ENCODE measurements around the gene GNB1L. TPM values are rescaled to one million over a fixed set of nuclear protein-coding genes. Genes with fewer than 3 reads are reported as not detected.

The GNB1L gene
- total and polyA plus RNA-seq, 2 donors (not counting 1 experiment from before 2014, with no cell fraction given): 6.6 to 12.1 TPM

DNA sequence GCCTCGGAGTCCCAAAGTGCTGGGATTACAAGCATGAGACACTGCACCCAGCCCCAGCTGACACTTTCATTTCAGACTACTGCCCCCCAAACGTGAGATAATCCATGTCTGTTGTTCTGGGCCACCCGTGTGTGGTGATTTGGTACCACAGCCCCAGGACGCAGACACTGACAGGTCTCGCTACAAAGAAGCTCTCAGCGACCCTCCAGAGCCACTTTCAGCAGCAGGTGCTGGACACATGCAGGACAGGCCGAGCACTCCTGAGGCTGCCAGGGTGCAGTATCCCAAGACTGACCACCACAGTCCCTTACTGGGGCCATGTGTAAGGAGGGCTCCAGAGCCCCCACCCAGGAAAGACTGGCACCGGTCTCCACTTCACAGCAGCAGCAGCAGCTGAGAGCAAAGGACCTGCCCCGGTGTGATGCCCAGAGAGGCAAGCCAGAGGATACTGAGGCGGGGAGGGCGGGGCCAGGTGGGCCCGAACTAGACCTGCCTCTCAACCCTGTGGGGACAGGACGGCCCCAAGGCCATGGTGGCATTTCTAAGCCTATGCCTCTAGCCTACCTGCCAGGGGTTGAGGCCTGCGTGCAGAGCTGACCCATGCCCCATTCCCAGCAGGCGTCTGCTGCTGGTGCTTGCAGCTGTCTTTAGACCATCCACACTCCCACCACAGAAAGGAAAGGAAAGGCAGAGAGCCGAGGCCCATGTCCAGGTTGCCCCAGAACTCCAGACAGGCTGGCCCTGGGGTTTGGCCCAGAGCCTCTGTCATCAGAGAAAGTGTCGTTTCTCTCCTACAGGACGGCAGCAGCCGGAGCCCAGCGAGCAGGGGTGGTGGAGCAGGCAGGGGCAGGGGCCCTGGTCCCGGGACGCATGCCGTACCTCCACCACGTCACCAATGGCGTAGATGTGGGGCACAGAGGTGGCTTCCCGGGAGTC lies 28.0 kb upstream of the GNB1L start:
- Histone ChIP-seq H2AFZ (ENCODE audit: insufficient read depth, low read depth, low read length, poor library complexity, severe bottlenecking) (no peak overlapping the region), H3K36me3 (replicated peaks in 1 of 2; ENCODE audit: control extremely low read depth in 1 of 2, control insufficient read depth in 1 of 2, extremely low read depth in 1 of 2, insufficient read depth in 2 of 2, low read length in 1 of 2) (no peaks in the 10 kb centered on the region), H3K4me3 (ENCODE audit: control extremely low read depth in 1 of 5, extremely low read depth in 1 of 5, insufficient read depth in 1 of 5, low read depth in 2 of 5, low read length in 4 of 5) (no peak overlapping the region), H3K9me3 (ENCODE audit: control extremely low read depth in 1 of 3, control insufficient read depth in 2 of 3, insufficient read depth in 1 of 3, low read length in 2 of 3) (no peaks in the 10 kb centered on the region), H3K27ac (ENCODE audit: low read length in 2 of 2) (no peak overlapping the region), H3K79me2 (ENCODE audit: control insufficient read depth, insufficient read depth, low read length) (no peaks in the 10 kb centered on the region), H4K20me1 (ENCODE audit: control insufficient read depth, insufficient read depth, low read length, poor library complexity, severe bottlenecking) (no peaks in the 10 kb centered on the region), H3K27me3 (replicated peaks in 1 of 4; ENCODE audit: control extremely low read depth in 1 of 4, control insufficient read depth in 3 of 4, insufficient read depth in 4 of 4, low read length in 3 of 4) (no peaks in the 10 kb centered on the region), H3K9ac (ENCODE audit: low read length) (no peak overlapping the region), H3K4me2 (replicated peaks; ENCODE audit: low read depth, low read length, poor library complexity, severe bottlenecking) (no peak overlapping the region), H3K4me1 (ENCODE audit: control insufficient read depth in 2 of 2, insufficient read depth in 2 of 2, low read length in 2 of 2) (peaks cover 14 to 19% of the 10 kb centered on the region in 2 donors)
- Mint-ChIP-seq H3K27ac (no peak overlapping the region), H3K4me1 (peaks cover 16% of the 10 kb centered on the region), H3K27me3 (no peaks in the 10 kb centered on the region), H3K9me3 (ENCODE audit: insufficient read depth) (no peaks in the 10 kb centered on the region), H3K4me3 (no peak overlapping the region)
- ChIA-PET CTCF (no interaction called here), POLR2A (no interaction called here)
- DNase-seq: no peak
- ATAC-seq (ENCODE audit: low read depth): no peak
- intact Hi-C loops (cut with micrococcal nuclease): no loop called here
- TF ChIP-seq EZH2 (IDR thresholded peaks at IDR 0.05; ENCODE audit: borderline replicate concordance, insufficient read depth, low read depth, low read length, poor library complexity, severe bottlenecking) (no peak), CTCF (IDR thresholded peaks at IDR 0.05) (no peak)
- 94% methylated on average over 25 of the region's 26 CpGs for WGBS (ENCODE audit: insufficient coverage)

All from B cell (primary cell).